ENCODE data around the gene GFAP.

GFAP gene

GRCh38 chr17:44894642-44895041 lies 20.7 kb downstream of the GFAP start:
- DNase-seq: no peak

GRCh38 chr17:44892250-44892649 lies 23.1 kb downstream of the GFAP start:
- DNase-seq: no peak

- no peak for DNase-seq
Observed at GRCh38 chr17:44889003-44889402, 26.3 kb downstream of the GFAP start.

GRCh38 chr17:44887971-44888954 lies 27.0 kb downstream of the GFAP start:
- DNase-seq: no peak

- DNase-seq: no peak
Observed at GRCh38 chr17:44887016-44887415, 28.3 kb downstream of the GFAP start.

DNA sequence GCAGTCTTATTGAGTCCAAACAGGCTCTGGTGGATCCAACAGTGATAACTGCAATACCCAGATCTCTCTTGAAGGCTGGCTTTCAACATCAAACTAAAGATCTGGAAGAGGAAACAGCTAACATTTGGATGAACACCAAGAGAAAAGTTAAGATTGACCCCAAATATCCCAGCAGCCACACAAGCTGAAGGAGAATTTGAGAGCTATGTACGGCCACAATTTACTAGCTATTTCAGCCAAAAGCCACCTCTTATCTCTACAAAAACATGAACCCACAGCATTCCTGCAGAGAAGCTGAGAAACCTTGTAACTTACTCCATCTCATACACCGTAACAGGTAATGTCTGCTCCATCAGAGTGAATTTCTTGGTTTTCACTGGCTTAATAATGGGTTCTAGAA lies 30.4 kb downstream of the GFAP start:
- DNase-seq: no peak

- no peak for DNase-seq
Observed at GRCh38 chr17:44881145-44881544, 34.2 kb downstream of the GFAP start.

DNA sequence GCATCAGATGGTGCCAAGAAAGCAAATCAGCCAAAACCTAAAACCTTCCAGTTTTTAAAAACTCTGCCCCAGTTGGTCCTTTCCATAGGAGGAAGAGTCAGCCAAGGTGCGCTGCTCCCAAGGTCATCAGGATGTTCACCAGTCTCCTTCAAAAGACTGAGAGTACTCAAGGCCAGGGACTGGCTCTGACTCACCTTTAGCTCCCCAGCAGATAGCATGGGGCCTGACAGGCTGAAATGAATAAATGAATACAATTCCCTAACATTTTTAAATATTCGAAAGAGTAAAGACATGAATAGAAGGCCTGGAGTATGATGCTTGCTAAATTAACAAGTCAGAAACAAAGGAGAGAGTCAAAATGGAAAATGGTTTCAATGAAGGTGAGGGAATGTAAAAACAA lies 35.2 kb downstream of the GFAP start:
- DNase-seq: no peak

GRCh38 chr17:44879376-44879775 lies 35.9 kb downstream of the GFAP start:
- DNase-seq: no peak

DNA sequence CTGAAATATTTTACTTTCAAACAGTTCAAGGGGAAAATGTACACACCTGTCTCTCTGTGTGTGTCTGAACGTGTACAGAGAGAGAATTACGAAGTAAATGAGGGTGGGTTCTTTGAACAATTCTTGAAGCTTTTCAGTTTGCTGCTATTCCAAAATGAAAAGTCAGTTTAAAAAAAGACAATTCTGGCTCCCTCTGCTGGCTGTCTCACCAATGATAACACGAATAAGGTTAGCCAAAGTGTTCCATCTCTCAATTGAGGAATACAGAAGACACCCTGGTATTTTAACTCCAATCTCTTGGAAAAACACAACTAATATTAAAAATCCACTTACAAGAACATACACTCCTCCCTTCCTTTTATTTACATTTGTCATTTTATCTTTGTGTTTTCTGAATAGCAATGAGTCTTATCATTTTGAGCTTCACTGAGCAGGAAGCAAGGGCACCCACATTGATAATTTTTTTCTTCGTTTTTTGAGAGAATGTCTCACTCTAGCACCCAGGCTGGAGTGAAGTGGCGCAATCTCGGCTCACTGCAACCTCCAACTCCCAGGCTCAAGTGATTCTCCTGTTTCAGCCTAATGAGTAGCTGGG lies 36.6 kb downstream of the GFAP start:
- peak in 1 of 2 experiments; percentile 13 for DNase-seq

- DNase-seq: no peak
Observed at GRCh38 chr17:44877121-44877520, 38.2 kb downstream of the GFAP start.

DNA sequence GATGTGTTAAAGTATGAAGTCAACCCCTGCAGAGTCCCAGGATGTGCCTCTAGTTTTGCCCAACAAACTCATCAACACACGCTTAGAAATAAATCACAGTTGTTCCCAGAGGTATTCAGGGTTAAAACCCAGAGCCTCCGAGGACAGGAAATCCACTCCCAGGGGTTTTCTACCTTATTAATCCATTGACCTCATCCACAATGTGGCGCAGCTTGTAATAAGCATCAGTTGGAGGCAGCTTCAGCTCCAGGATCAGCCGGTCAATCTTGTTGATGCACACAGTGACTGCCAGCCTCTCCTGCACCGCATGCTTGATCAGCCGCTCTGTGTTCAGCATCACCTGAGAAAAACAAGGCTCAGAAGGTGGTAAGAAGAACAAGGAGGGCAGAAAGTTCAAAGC lies 39.5 kb downstream of the GFAP start:
- no peak for DNase-seq

GRCh38 chr17:44872131-44872768 lies 43.0 kb downstream of the GFAP start:
- no peak for DNase-seq

- DNase-seq: no peak
Observed at GRCh38 chr17:44871556-44871955, 43.7 kb downstream of the GFAP start.

GRCh38 chr17:44867841-44868240 lies 47.5 kb downstream of the GFAP start:
- DNase-seq: no peak

DNA sequence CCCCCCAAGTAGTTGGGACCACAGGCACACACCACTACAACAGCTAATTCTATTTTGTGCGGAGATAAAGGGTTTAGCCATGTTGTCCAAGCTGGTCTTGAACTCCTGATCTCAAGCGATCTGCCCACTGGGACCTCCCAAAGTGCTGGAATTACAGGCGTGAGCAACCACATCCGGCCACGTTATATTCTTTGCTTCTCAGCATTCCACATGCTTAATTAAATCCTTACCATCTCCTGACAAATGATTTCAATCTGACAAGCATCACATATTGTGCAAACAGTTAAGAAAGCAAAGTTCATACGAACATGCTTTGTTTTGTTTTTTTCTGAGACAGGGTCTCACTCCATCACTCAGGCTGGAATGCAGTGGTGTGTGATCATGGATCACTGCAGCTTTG lies 49.4 kb downstream of the GFAP start:
- no peak for DNase-seq

DNA sequence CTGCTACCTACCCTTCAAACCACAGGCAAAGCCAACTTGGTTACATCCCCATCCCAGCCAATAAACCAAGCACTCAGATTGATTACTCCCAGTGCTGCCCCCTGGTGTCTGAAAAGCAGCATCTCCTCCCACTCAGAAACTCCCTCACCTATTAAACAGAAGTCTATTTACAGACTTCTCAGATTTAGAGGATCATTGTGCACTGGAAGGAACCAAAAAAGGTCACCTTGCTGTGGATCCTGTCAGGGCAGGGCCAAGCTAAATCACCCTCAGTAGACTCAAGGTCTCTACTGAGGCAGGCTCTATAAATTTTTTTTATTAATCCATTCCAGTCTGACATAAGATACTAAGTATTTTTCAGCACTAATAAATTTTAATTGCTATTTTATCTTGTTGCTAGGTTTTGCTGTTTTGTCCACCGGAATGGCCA lies 50.1 kb downstream of the GFAP start:
- DNase-seq: peak; percentile 34 to 52

DNA sequence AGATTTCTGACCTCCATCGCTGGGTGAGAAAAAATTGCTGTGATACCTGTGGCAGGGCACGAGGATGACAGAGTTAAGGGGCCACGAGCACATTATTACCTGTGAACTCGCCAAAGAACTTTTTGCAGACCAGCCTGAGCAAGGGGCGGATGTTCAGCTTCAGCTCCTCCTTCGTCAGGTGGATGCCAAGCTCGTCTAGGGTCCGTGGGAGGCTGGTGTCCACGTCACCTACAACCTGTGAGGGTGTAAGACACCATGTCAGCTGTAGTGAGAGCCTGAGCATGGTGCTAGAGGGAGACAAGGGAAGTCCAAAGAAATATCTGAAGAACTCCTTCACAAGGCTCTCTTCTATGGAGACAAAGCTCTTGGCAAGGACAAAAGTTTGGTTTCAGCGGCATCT lies 50.5 kb downstream of the GFAP start:
- no peak for DNase-seq

DNA sequence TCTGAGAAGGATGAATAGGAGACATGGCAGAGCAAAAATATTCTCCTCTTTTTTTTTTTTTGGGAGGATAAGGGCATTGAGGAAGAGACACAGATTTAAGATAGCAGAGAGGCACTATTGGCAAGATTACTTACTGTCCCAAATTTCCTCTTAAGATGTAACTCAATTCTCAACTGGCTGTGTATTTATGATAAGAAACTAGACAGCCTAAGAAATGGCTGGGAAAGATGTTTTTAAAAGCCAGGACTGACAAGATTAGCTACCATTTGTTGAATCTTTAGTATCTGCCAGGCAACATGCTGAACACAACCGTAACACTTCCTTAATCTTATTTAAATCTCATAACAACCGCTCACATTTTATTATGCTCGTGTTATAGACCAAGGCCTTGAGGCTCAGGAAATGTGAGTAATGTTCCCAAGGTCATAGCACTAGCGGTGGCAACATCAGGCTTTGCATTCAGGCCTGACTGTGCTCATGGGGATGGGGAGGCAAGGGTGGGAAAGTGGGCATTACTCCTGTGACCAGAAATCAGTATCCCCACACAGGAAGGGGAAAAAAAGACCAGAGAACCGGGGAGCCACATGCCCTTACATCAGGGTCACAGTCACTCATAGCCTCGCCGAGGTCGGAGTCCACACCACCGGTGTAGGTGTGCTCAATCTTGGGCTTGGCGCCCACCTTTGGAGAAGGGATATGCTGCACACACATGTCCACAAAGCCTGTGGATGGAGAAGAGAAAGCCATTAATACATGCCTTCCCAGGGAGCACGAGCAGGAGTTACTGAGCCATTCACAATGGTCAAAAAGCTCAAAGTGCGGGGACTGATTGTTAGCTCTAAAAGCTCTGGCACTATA lies 52.0 kb downstream of the GFAP start:
- no peak for DNase-seq

DNA sequence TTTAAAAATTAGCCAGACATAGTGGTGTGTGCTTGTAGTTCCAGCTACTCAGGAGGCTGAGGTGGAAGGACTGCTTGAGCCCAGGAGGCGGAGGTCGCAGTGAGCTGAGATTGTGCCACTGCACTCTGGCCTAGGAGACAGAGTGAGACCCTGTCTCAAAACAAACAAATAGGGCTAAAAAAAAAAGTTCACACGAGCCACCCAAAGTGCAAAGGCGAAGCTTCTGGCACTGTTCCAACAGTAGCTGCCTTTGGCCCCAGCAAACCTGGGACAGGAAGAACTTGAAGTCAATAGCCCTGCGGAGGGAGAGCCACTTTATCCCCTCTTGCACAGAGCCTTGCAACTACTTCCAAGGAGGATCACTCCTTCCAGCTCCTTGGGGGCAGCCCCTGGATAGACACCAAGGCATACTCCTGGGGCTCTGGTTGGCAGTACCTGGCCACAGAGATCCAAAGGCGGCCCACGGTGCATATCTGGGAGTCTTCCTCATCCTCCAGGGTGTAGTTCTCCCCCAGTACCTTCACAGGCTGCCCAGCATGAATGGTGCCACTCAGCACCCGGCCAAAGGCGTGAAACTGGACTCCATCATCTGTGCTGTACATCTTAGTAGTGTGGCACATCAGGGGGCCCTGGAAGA lies 52.9 kb downstream of the GFAP start:
- no peak for DNase-seq

DNA sequence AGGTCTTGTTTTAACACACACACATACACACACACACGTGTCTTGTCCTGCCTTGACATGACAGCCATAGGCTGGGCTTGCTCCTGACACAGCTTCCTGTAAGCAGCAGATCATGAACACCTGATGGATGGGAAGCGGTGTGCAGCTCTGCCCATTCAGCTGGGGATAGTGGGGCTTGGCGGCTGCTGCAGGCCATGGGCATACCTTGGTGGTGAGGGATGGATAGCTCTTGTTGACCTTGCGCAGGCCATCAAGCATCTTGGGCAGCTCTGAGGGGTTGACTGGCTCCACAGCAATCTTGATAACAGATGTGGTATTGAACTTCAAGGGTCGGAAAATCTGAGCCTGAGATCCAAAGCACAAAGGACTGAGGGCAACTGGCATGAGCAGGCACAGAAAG lies 55.6 kb downstream of the GFAP start:
- DNase-seq: no peak

GRCh38 chr17:44854192-44854591 lies 61.1 kb downstream of the GFAP start:
- DNase-seq: no peak
